SK-N-MC (cell line): ENCODE results near the gene ELOVL6.

Experiments
- FOXP2 ChIP-seq: optimal IDR thresholded peaks from 2 replicates; pipeline ENCODE3; 2011; ENCODE audit warnings: mild to moderate bottlenecking, moderate library complexity; ENCODE audit not compliant: insufficient read depth; ENCODE audit errors: extremely low read length, control extremely low read depth
- POLR2AphosphoS5 ChIP-seq: IDR thresholded peaks from 2 replicates; pipeline ENCODE4 v1.6.1; 2012; ENCODE audit warnings: mild to moderate bottlenecking, low read depth, low read length, borderline replicate concordance

DNA sequence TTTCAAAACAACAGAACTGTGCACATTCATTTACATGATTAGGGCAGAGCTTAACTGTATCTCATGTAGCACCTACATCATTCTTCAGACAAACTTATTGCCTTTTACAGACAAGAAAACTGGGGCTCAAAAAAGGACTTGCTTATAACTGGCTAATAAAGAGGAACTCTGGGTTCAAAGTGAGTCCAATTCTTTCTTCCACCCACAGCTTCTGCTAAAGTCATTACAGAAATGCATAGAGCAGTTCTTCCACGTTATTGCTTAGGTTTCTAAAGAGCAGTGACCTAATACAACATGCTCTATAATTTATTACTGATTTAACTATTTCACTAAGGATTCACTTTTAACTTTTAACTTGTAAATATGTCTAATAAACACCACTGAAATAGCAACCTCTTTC, 60.6 kb downstream of the ELOVL6 start:
- no peak for TF ChIP-seq POLR2AphosphoS5
- no peak for TF ChIP-seq FOXP2
